HS-27A (cell line): ENCODE measurements around the gene CD300A.
"Not testable (repeated sequence)": the region's sequence is repeated elsewhere in the genome, so short reads cannot be mapped to it uniquely, and the experiment has no call there.

Experiments
- DNase-seq: peaks from one replicate; pipeline ENCODE4 v3.0.0-alpha.2; 2012; ENCODE audit warnings: low read depth, missing footprints

Gene CD300A

GRCh38 chr17:74480290-74480689, 13.9 kb downstream of the CD300A start:
- DNase-seq = no peak

DNA sequence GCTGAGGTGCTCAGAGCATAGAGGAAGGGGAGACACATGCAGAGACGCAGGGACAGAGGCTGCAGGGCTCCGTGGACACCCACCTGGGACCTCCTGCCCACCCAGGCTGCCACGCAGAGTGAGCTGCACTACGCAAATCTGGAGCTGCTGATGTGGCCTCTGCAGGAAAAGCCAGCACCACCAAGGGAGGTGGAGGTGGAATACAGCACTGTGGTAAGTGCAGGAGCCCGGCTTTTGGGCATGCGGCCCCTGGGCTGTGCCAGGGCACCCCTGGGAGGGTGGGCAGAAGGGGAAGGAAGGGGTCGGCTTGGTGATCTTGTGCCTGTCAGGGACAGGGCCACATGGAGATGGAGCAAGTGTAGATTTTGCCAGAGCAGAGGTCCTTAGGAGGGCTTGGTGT, 15.2 kb downstream of the CD300A start:
- DNase-seq = no peak

- DNase-seq = no peak
These were observed 17.6 kb downstream of the CD300A start for GRCh38 chr17:74484066-74484465.

GRCh38 chr17:74485022-74485743, 18.7 kb downstream of the CD300A start:
- DNase-seq = no peak

- DNase-seq = no peak
These were observed 19.4 kb downstream of the CD300A start for GRCh38 chr17:74485841-74486240.

GRCh38 chr17:74488276-74488675, 21.8 kb downstream of the CD300A start:
- not testable (repeated sequence) for DNase-seq

DNA sequence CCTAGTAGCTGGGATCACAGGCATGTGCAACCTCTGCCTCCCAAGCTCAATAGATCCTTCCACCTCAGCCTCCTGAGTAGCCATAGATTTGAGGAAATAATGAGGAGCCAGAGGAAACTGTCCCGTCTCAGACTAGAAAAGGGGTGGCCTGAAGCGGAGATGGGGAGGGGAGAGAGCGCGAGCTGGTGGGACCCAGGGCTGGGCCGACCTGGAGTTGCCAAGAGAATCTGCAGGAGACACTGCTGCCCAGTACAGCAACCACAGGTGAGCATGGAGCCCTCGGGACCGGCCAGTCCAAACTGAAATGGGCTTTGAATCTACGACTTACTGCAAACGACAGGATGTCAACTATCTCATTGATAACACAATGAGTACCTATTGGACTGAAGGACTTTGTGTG, 24.3 kb downstream of the CD300A start:
- DNase-seq = no peak

DNA sequence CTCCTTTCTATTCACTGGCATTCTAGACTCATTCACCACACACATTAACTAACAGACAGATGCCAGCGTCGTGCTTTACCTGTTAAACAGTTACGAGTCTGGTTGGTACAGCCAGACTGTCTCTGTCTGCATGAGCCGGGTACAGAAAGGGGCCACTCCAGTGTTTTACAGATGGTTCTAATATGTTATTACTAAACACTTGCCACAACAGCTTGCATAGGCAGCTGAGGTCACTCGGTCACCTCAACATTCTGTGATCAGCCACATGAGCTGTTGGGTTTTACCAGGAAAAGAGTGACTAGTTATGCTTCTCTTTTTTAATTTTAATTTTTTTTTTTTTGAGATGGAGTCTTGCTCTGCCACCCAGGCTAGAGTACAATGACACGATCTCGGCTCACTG, 25.2 kb downstream of the CD300A start:
- no peak for DNase-seq

- no peak for DNase-seq
These were observed 26.9 kb downstream of the CD300A start for GRCh38 chr17:74493331-74493833.

DNA sequence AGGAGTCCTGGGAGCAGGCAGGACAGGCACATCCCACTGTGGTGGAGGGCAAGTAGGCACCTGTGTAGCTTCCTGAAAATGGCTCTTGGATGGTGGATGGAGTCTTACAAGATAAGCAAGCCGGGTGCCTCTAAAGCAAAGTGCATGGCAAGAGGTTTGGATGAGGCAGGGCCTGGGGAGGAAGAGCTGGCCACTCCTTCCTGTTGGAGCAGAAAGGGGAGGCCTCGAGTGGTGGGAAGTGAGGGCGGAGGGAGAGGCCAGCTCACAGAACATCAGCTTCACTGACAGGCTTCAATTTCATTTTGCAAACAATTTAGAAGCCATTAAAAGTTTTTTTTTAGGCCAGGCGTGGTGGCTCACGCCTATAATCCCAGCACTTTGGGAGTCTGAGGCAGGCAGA, 31.0 kb downstream of the CD300A start:
- no peak for DNase-seq

- DNase-seq = no peak
These were observed 33.6 kb downstream of the CD300A start for GRCh38 chr17:74499992-74500391.

- DNase-seq = no peak
These were observed 36.4 kb downstream of the CD300A start for GRCh38 chr17:74502861-74503260.

DNA sequence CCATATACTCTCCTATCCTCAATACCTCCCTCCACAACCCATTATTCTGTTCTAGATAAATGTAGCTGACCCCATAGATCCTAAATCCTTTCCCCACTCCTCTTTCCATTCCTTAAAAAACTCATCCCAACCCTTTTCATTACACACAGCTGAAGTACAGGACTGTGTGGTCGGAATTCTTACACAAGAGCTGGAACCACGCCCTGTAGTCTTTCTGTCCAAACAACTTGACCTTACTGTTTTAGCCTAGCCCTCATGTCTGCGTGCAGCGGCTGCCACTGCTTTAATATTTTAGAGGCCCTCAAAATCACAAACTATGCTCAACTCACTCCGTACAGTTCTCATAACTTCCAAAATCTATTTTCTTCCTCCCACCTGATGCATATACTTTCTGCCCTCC, 37.5 kb downstream of the CD300A start:
- not testable (repeated sequence) for DNase-seq

DNA sequence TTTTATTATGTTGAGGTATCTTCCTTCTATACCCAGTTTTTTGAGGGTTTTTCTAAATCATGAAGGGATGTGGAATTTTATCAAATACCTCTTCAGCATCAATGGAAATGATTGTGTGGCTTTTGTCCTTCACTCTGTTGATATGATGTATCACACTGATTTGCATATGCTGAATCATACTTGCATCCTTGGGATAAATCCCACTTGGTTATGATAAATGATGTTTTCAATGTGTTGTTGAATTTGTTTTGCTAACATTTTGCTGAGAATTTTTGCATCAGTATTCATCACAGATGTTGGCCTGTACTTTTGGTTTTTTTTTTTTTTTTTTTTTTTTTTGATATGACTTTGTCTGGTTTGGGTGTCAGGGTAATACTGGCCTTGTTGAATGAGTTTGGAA, 41.7 kb downstream of the CD300A start:
- no peak for DNase-seq

DNA sequence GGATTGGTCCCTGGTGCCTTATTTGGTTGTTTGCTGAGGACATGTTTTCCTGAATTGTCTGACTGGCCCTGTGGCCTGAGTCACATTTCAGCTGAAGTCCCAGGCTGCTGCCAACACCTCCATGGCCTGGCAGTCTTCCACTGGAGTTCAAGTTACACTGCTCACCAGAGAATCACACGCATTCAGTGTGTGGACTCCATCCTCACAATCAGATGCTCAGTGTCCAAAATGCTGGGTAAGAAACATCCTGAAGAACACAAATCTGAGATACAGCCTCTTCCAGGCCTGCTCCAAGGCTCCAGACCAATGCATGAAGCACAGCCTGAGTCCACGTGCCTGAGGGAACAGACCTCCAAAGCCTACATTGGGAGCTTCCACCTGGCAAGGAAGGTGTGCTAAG, 45.6 kb downstream of the CD300A start:
- DNase-seq = no peak

- no peak for DNase-seq
These were observed 46.2 kb downstream of the CD300A start for GRCh38 chr17:74512624-74513091.

DNA sequence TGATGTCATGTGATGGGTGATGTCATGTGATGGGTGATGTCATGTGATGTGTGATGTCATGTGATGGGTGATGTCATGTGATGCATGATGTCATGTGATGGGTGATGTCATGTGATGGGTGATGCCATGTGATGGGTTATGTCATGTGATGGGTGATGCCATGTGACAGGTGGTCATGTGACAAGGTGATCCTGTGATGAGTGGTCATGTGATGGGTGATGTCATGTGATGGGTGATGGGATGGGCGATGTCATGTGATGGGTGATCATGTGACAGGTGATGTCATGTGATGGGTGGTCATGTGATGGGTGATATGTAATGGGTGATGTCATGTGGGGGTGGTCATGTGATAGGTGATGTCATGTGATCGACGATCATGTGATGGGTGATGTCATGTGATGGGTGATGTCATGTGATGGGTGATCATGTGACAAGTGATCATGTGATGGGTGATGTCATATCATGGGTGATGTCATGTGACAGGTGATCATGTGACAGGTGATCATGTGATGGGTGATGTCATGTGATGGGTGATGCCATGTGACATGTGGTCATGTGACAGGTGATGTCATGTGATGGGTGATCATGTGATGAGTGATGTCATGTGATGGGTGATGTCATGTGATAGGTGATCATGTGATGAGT, 47.7 kb downstream of the CD300A start:
- DNase-seq = no peak

DNA sequence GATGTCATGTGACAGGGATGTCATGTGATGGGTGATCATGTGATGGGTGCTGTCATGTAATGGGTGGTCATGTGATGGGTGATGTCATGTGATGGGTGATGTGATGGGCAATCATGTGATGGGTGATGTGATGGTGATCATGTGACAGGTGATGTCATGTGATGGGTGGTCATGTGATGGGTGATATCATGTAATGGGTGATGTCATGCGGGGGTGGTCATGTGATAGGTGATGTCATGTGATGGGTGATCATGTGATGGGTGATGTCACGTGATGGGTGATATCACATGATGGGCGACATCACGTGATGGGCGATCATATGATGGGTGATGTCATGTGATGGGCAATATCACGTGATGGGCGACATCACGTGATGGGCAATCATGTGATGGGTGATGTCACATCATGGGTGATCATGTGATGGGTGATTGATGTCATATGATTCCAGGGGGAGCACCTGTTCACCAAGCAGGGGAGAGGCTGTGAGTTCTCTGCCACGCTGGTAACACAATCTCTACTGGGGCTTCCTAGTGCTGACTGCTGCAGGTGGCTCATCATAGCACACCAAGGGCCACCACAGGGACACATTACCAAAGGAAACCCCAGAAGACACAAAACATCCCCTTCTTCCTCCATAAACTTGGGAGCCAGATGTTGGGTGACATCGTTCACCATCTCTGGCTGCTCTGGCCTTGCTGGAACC, 48.3 kb downstream of the CD300A start:
- no peak for DNase-seq

DNA sequence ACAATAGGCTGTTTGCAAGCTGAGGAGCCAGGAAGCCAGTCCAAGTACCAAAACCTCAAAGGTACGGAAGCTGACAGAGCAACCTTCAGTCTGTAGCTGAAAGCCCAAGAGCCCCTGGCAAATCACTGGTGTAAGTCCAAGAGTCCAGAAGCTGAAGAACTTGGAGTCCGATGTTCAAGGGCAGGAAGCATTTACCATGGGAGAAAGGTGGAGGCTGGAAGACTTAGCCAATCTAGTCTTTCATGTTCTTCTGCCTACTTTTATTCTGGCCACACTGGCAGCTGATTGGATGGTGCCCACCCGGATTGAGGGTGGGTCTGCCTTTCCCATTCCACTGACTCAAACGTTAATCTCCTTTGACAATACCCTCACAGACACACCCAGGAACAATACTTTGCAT, 49.5 kb downstream of the CD300A start:
- DNase-seq = no peak

GRCh38 chr17:74516561-74517328, 50.3 kb downstream of the CD300A start:
- DNase-seq = no peak

DNA sequence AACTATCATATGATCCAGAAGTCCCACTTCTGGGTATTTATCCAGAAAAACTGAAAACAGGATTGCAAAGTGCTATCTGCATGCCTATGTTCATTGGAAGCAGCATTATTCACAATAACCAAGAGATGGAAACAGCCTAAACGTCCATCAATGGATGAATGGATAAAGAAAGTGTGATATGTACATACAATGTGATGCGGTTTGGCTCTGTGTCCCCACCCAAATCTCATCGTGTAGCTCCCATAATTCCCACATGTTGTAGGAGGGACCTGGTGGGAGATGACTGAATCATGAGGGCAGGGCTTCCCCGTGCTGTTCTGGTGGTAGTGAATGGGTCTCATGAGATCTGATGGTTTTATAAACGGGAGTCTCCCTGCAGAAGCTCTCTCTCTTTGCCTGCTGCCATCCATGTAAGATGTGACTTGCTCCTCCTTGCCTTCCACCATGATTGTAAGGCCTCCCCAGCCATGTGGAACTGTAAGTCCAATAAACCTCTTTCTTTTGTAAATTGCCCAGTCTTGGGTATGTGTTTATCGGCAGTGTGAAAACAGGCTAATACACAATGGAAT, 52.1 kb downstream of the CD300A start:
- DNase-seq = not testable (repeated sequence)

GRCh38 chr17:74520016-74520434, 53.6 kb downstream of the CD300A start:
- no peak for DNase-seq
